Breast epithelium (tissue), 4 donors: ENCODE results near the gene QSOX1. TPM values are rescaled to one million over a fixed set of nuclear protein-coding genes. Genes with fewer than 3 reads are reported as not detected.

Source experiments
- DNase-seq, 2 donors: peaks; one replicate each; pipeline ENCODE4 v3.0.0-alpha.2; 2019; ENCODE audit warnings: low spot score in 2 of 2
- H3K27ac ChIP-seq, 2 donors: fragments of 200-600 bp; sonication (generic) in 1 of 2; one replicate each; pipeline ENCODE4 v1.5.1; 2016 to 2019; ENCODE audit warnings: mild to moderate bottlenecking in 1 of 2
- H3K27me3 ChIP-seq, 2 donors: fragments of 200-600 bp; sonication (generic) in 1 of 2; one replicate each; pipeline versions ENCODE4 v1.5.1 to v1.6.0; 2017 to 2019; ENCODE audit warnings: control low read depth in 1 of 2, mild to moderate bottlenecking in 1 of 2
- H3K36me3 ChIP-seq: fragments of 200-600 bp; one replicate; pipeline ENCODE4 v1.5.1; 2019
- H3K4me1 ChIP-seq, 2 donors: fragments of 200-600 bp; sonication (generic); one replicate each; pipeline ENCODE4 v1.5.1; 2016 to 2019; ENCODE audit warnings: control low read depth in 1 of 2
- H3K4me3 ChIP-seq, 3 donors: fragments of 200-600 bp; sonication (generic); 1 replicate in 2 of 3; 2 replicates in 1 of 3; pipeline ENCODE4 v1.5.1; 2016 to 2019; ENCODE audit warnings: mild to moderate bottlenecking in 3 of 3, moderate library complexity in 2 of 3
- H3K9me3 ChIP-seq, 2 donors: fragments of 200-600 bp; sonication (generic) in 1 of 2; one replicate each; pipeline ENCODE4 v1.5.1; 2016 to 2019; ENCODE audit warnings: control low read depth in 1 of 2
- CTCF ChIP-seq, 3 donors: fragments of 450-650 bp; IDR thresholded peaks; one replicate each; pipeline ENCODE4 v1.5.1; 2016 to 2017; ENCODE audit warnings: antibody characterized with exemption in 3 of 3, mild to moderate bottlenecking in 3 of 3, moderate library complexity in 3 of 3
- POLR2A ChIP-seq: fragments of 450-650 bp; IDR thresholded peaks from one replicate; pipeline ENCODE4 v1.6.1; 2016; ENCODE audit warnings: antibody characterized with exemption, mild to moderate bottlenecking, moderate library complexity
- POLR2AphosphoS5 ChIP-seq, 3 donors: sonication (generic); formaldehyde crosslinking; IDR thresholded peaks; one replicate each; pipeline ENCODE4 v1.6.1; 2017; ENCODE audit warnings: antibody characterized with exemption in 3 of 3
- intact Hi-C: fragments of 100-400 bp; cut with DNase I; formaldehyde crosslinking; loops from one replicate; pipeline ENCODE4 v1.15.1; 2023; ENCODE audit warnings: low total_unique reads
- total RNA-seq, 3 donors: library from RNA; depleted of rRNA; stranded (reverse); fragments of >200 nt; gene quantifications; one replicate each; pipeline ENCODE4 v1.1.0, GENCODE V29; 2016

QSOX1 gene
- total RNA-seq, 3 donors from 2014 or later: 43.3 to 85.5 (median 67.5) TPM

- H3K27ac ChIP-seq: no peak overlapping the region
- TF ChIP-seq CTCF (IDR thresholded peaks at IDR 0.05) (no peak), POLR2AphosphoS5 (IDR thresholded peaks at IDR 0.05) (no peak), POLR2A (no peak)
- H3K4me3 ChIP-seq: no peak overlapping the region
- H3K9me3 ChIP-seq: no peaks in the 10 kb centered on the region
- H3K27me3 ChIP-seq: no peaks in the 10 kb centered on the region
- H3K4me1 ChIP-seq: no peaks in the 10 kb centered on the region
- no peak for DNase-seq
- H3K36me3 ChIP-seq: no peaks in the 10 kb centered on the region
- intact Hi-C loops: no loop called here
Observed at GRCh38 chr1:180145446-180145845, 9.2 kb upstream of the QSOX1 start.

- DNase-seq: no peak
- intact Hi-C loops: no loop called here
- no peak overlapping the region for H3K27ac ChIP-seq
- H3K4me1 ChIP-seq: peaks cover 0 to 5% of the 10 kb centered on the region in 2 donors
- no peak overlapping the region for H3K4me3 ChIP-seq
- TF ChIP-seq POLR2AphosphoS5 (IDR thresholded peaks at IDR 0.05): no peak
- no peak for TF ChIP-seq CTCF (IDR thresholded peaks at IDR 0.05)
- TF ChIP-seq POLR2A: no peak
- no peaks in the 10 kb centered on the region for H3K27me3 ChIP-seq
- H3K9me3 ChIP-seq: no peaks in the 10 kb centered on the region
- no peaks in the 10 kb centered on the region for H3K36me3 ChIP-seq
Observed at GRCh38 chr1:180150982-180151381, 3.7 kb upstream of the QSOX1 start.

- no peak for DNase-seq
- Histone ChIP-seq H3K27ac (no peak overlapping the region), H3K4me3 (no peak overlapping the region), H3K27me3 (no peaks in the 10 kb centered on the region), H3K9me3 (no peaks in the 10 kb centered on the region), H3K4me1 (peaks cover 0 to 11% of the 10 kb centered on the region in 2 donors), H3K36me3 (no peaks in the 10 kb centered on the region)
- TF ChIP-seq CTCF (IDR thresholded peaks at IDR 0.05): no peak
- no peak for TF ChIP-seq POLR2A
- TF ChIP-seq POLR2AphosphoS5 (IDR thresholded peaks at IDR 0.05): no peak
- intact Hi-C loops: no loop called here
Observed at GRCh38 chr1:180151508-180151907, 3.2 kb upstream of the QSOX1 start.

- intact Hi-C loops: no loop called here
- Histone ChIP-seq H3K36me3 (no peaks in the 10 kb centered on the region), H3K4me1 (peaks cover 0 to 12% of the 10 kb centered on the region in 2 donors), H3K27me3 (no peaks in the 10 kb centered on the region), H3K9me3 (no peaks in the 10 kb centered on the region), H3K4me3 (no peak overlapping the region), H3K27ac (no peak overlapping the region)
- no peak for TF ChIP-seq POLR2AphosphoS5 (IDR thresholded peaks at IDR 0.05)
- TF ChIP-seq CTCF (IDR thresholded peaks at IDR 0.05): no peak
- no peak for TF ChIP-seq POLR2A
- no peak for DNase-seq
Observed at GRCh38 chr1:180152588-180152987, 2.1 kb upstream of the QSOX1 start.

GRCh38 chr1:180153032-180153431 lies 1.6 kb upstream of the QSOX1 start:
- Histone ChIP-seq H3K27ac (no peak overlapping the region), H3K9me3 (no peaks in the 10 kb centered on the region), H3K27me3 (no peaks in the 10 kb centered on the region), H3K4me3 (no peak overlapping the region), H3K36me3 (no peaks in the 10 kb centered on the region), H3K4me1 (peaks cover 0 to 12% of the 10 kb centered on the region in 2 donors)
- no peak for DNase-seq
- no peak for TF ChIP-seq POLR2A
- no peak for TF ChIP-seq CTCF (IDR thresholded peaks at IDR 0.05)
- TF ChIP-seq POLR2AphosphoS5 (IDR thresholded peaks at IDR 0.05): no peak
- intact Hi-C loops: no loop called here
